Suprapubic skin (tissue), 4 donors: Measurements from ENCODE around the gene SLC38A11. TPM values are rescaled to one million over a fixed set of nuclear protein-coding genes. Genes with fewer than 3 reads are reported as not detected.
"Not testable (repeated sequence)": the region's sequence is repeated elsewhere in the genome, so short reads cannot be mapped to it uniquely, and the experiment has no call there.

Experiments used
- DNase-seq, 2 donors: peaks; one replicate each; pipeline ENCODE4 v3.0.0-alpha.2; 2019; ENCODE audit warnings: low spot score in 2 of 2
- H3K27ac ChIP-seq: fragments of 200-600 bp; sonication (generic); one replicate; pipeline ENCODE4 v1.5.1; 2019
- H3K27me3 ChIP-seq: fragments of 200-600 bp; sonication (generic); one replicate; pipeline ENCODE4 v1.5.1; 2019
- H3K36me3 ChIP-seq: fragments of 200-600 bp; sonication (generic); one replicate; pipeline ENCODE4 v1.5.1; 2019
- H3K4me1 ChIP-seq: fragments of 200-600 bp; sonication (generic); one replicate; pipeline ENCODE4 v1.5.1; 2019
- H3K4me3 ChIP-seq: fragments of 200-600 bp; sonication (generic); one replicate; pipeline ENCODE4 v1.5.1; 2019; ENCODE audit warnings: mild to moderate bottlenecking
- H3K9me3 ChIP-seq: fragments of 200-600 bp; sonication (generic); one replicate; pipeline ENCODE4 v1.5.1; 2019
- CTCF ChIP-seq, 2 donors: fragments of 200-600 bp in 1 of 2; fragments of 450-650 bp in 1 of 2; sonication (generic) in 1 of 2; IDR thresholded peaks; one replicate each; pipeline ENCODE4 v1.5.1; 2016 to 2019; ENCODE audit warnings: antibody characterized with exemption in 2 of 2, mild to moderate bottlenecking in 1 of 2, moderate library complexity in 1 of 2
- EP300 ChIP-seq: sonication (generic); formaldehyde crosslinking; IDR thresholded peaks from one replicate; pipeline ENCODE4 v1.6.1; 2017; ENCODE audit warnings: antibody characterized with exemption
- POLR2A ChIP-seq, 2 donors: fragments of 450-650 bp; IDR thresholded peaks; one replicate each; pipeline ENCODE4 v1.6.1; 2017; ENCODE audit warnings: antibody characterized with exemption in 2 of 2, mild to moderate bottlenecking in 2 of 2, moderate library complexity in 2 of 2
- POLR2AphosphoS5 ChIP-seq, 3 donors: sonication (generic); formaldehyde crosslinking; IDR thresholded peaks; one replicate each; pipeline ENCODE4 v1.6.1; 2017; ENCODE audit warnings: antibody characterized with exemption in 3 of 3
- WGBS: methylation state at CpG from one replicate; pipeline ENCODE4 v1.1.5; 2018; 5-methylcytosine and 5-hydroxymethylcytosine counted together
- total RNA-seq, 4 donors: library from RNA; depleted of rRNA; stranded (reverse); fragments of >200 nt; gene quantifications; one replicate each; pipeline ENCODE4 v1.1.0, GENCODE V29; 2016

SLC38A11 gene
- total RNA-seq, 4 donors from 2014 or later, result 0.42 to 1.1 (median 0.52) TPM; not detected in 1

GRCh38 chr2:164871404-164871803 is 83.9 kb downstream of the SLC38A11 start:
- TF ChIP-seq POLR2A (IDR thresholded peaks at IDR 0.05) (no peak), EP300 (no peak), POLR2AphosphoS5 (IDR thresholded peaks at IDR 0.05) (no peak), CTCF (IDR thresholded peaks at IDR 0.05) (no peak)
- Histone ChIP-seq H3K9me3 (no peaks in the 10 kb centered on the region), H3K27ac (no peak overlapping the region), H3K27me3 (no peaks in the 10 kb centered on the region), H3K4me3 (no peak overlapping the region), H3K36me3 (no peaks in the 10 kb centered on the region), H3K4me1 (peaks cover 13% of the 10 kb centered on the region)
- DNase-seq, result no peak
- WGBS, result 84% methylated on average over 2 of the region's 2 CpGs

GRCh38 chr2:164869420-164869772 is 85.9 kb downstream of the SLC38A11 start:
- no peak for DNase-seq
- H3K36me3 ChIP-seq, result no peaks in the 10 kb centered on the region
- no peaks in the 10 kb centered on the region for H3K27me3 ChIP-seq
- peaks cover 13% of the 10 kb centered on the region for H3K4me1 ChIP-seq
- no peak overlapping the region for H3K27ac ChIP-seq
- H3K9me3 ChIP-seq, result no peaks in the 10 kb centered on the region
- no peak for TF ChIP-seq POLR2AphosphoS5 (IDR thresholded peaks at IDR 0.05)
- no peak for TF ChIP-seq POLR2A (IDR thresholded peaks at IDR 0.05)
- TF ChIP-seq EP300, result no peak
- TF ChIP-seq CTCF (IDR thresholded peaks at IDR 0.05), result no peak
- no peak overlapping the region for H3K4me3 ChIP-seq

GRCh38 chr2:164868563-164869419 is 86.5 kb downstream of the SLC38A11 start:
- no peak for DNase-seq
- H3K4me1 ChIP-seq, result peaks cover 13% of the 10 kb centered on the region
- H3K9me3 ChIP-seq, result no peaks in the 10 kb centered on the region
- no peak overlapping the region for H3K4me3 ChIP-seq
- no peak overlapping the region for H3K27ac ChIP-seq
- no peak for TF ChIP-seq POLR2A (IDR thresholded peaks at IDR 0.05)
- TF ChIP-seq EP300, result no peak
- no peak for TF ChIP-seq POLR2AphosphoS5 (IDR thresholded peaks at IDR 0.05)
- TF ChIP-seq CTCF (IDR thresholded peaks at IDR 0.05), result no peak
- WGBS, result 58% methylated on average over 5 of the region's 5 CpGs
- no peaks in the 10 kb centered on the region for H3K27me3 ChIP-seq
- no peaks in the 10 kb centered on the region for H3K36me3 ChIP-seq

- WGBS, result 77% methylated on average over 3 of the region's 3 CpGs
- peaks cover 9% of the 10 kb centered on the region for H3K4me1 ChIP-seq
- no peak overlapping the region for H3K4me3 ChIP-seq
- H3K27ac ChIP-seq, result no peak overlapping the region
- no peaks in the 10 kb centered on the region for H3K36me3 ChIP-seq
- no peak for TF ChIP-seq CTCF (IDR thresholded peaks at IDR 0.05)
- no peak for TF ChIP-seq EP300
- no peak for TF ChIP-seq POLR2A (IDR thresholded peaks at IDR 0.05)
- no peak for TF ChIP-seq POLR2AphosphoS5 (IDR thresholded peaks at IDR 0.05)
- no peak for DNase-seq
- no peaks in the 10 kb centered on the region for H3K27me3 ChIP-seq
- H3K9me3 ChIP-seq, result no peaks in the 10 kb centered on the region
Observed at GRCh38 chr2:164867779-164868397, 87.4 kb downstream of the SLC38A11 start.

GRCh38 chr2:164866381-164866780 is 88.9 kb downstream of the SLC38A11 start:
- not testable (repeated sequence) for H3K36me3 ChIP-seq, H3K4me3 ChIP-seq, DNase-seq, H3K9me3 ChIP-seq, H3K4me1 ChIP-seq, H3K27me3 ChIP-seq, H3K27ac ChIP-seq
- 41% methylated on average over 1 of the region's 1 CpG for WGBS
